HG03159 (cell line): ENCODE results near the gene EPHB1.
"Not testable (repeated sequence)": the region's sequence is repeated elsewhere in the genome, so short reads cannot be mapped to it uniquely, and the experiment has no call there.

Source experiments
- ATAC-seq: cut with Tn5 transposase; IDR thresholded peaks from one replicate; pipeline ENCODE4 v1.9.1; 2021; ENCODE audit warnings: mild to moderate bottlenecking, moderate library complexity; ENCODE audit not compliant: unreplicated experiment

Gene EPHB1

DNA sequence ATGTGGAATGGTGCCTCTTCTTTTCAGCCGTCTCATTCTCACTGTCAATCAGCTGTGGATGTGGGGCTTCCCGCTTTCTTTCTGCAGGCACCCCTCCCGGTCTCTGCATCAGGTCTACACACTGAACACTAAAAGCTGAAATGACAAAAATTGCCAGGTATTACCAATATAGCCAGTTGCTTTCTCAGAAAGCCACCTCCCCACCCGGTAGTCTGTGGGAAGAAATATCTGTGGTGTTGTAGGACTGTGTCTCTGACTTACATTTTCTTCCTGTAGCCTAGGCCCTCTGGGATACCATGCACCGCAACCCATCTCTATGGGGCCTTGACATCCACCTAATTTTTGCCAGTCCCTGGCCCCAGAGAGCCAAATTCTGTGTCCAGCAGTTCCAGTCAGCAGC, 19.2 kb upstream of the EPHB1 start:
- no peak for ATAC-seq

DNA sequence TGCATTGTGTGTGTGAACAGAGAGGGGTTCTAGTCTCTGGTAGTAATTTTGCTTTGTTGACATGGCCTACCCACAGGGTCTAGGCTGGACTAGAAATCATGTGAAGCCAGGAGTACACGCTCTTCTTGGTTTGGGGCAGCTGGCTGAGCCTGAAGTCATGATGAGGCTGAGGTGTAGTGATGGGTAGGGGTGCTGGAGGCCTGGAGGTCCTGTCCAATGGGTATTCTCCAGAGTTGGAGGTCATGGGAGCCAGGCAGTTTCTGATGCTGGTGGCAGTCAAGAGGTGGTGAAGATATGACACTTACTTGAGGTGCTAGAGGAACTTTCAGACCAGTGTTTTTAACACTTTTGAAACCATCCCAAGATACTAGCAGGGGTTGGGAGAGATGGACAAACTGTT, 18.5 kb upstream of the EPHB1 start:
- no peak for ATAC-seq

DNA sequence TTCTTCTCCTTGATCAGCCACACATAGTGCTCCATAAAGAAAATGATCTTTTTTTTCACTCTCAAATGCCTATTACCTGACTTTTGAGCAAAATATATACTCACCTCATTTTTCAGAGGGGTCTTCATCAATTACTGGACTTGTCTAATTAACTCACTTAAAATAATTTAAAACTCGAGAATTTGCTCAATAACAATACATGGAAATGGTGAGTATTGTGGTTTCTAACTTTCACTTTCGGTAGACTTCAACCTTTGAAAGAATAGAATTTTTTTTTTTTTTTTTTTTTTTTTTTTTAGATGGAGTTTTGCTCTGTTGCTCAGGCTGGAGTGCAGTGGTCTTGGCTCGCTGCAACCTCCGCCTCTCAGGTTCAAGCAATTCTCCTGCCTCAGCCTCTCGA, 17.7 kb upstream of the EPHB1 start:
- no peak for ATAC-seq

- ATAC-seq = not testable (repeated sequence)
Measured at GRCh38 chr3:134788283-134788682, 6.8 kb upstream of the EPHB1 start.

GRCh38 chr3:134790065-134790464, 5.0 kb upstream of the EPHB1 start:
- ATAC-seq = no peak

DNA sequence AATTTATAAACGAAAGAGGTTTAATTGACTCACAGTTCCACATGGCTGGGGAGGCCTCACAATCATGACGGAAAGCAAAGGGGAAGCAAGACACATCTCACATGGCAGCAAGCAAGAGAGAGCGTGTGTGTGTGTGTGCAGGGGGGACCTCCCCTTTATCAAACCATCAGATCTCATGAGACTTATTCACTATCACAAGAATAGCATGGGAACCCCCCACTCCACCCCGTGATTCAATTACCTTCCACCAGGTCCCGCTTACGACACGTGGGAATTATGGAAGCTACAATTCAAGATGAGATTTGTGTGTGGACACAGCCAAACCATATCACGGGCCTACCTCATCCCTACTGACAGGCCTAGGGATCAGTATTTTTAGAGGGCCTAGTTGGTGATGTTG, 3.1 kb upstream of the EPHB1 start:
- no peak for ATAC-seq

DNA sequence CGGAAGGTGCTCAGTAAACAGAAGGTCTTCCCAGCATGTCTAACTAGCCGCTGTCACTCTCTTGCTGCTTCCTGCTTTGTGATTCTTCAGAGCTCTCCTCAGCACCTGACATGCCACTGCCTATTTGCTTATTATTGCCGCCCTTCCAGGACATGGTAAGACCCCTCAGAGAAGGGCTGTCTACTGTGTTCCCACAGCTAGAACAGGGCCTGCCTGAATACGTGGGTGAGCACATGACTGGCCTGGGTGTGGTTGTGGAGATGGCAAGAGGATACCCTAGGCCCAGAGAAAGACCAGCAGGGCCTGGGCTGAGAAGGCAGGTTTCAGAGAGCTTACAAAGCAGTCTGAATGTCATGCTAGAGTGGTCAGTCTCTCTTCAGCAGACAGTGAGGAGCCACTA, 2.4 kb upstream of the EPHB1 start:
- no peak for ATAC-seq

DNA sequence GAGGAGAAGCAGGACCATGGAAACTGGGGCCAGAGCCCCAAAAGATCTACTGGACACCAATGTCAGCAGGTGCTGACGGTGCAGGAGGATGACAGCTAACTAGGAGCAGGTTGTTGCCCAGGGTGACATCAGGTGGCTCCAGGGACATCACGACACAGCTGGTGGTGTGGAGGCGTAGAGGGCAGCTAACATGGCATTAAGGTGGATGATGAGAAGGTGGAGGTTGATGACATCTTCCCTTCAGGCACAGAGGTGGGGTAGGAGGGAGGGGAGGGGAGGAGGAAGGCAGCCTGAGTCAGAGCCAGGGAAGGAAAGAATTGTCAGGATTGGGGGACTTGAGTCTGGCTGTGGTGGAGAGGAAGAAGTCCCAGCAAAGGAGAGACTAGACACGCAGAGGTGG, 1.5 kb upstream of the EPHB1 start:
- ATAC-seq = no peak

GRCh38 chr3:134794323-134794722, 737 bp upstream of the EPHB1 start:
- ATAC-seq = no peak

DNA sequence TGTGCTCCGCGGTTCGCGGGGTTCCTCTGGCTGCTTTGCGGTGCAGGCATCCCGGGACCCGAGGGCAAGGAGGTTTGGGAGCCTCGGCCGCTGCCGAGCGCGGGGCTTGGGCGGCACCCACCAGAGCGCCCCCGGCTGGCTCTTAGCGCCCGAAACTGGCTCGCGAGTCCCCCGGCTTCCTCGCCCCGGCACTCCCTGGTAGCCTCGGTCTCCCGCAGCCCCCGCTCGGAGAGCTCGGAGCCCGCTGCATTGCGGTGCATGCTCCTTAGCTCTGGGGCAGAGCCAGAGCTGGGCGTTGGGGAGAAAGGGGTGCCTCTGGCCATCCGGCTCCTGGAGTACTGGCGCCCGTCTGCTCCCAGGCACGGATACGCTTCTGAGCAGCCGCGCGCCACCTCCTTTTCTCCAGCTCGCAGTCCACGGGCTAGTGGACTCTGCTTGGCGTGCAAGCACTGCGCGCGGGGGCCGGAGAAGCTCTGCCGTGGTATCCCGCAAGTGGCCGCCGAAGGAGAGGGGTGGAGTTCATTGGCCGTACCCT, 753 bp downstream of the EPHB1 start:
- no peak for ATAC-seq

- no peak for ATAC-seq
Measured at GRCh38 chr3:134796281-134797056, 1.4 kb downstream of the EPHB1 start.

GRCh38 chr3:134797057-134797740, 2.1 kb downstream of the EPHB1 start:
- no peak for ATAC-seq

DNA sequence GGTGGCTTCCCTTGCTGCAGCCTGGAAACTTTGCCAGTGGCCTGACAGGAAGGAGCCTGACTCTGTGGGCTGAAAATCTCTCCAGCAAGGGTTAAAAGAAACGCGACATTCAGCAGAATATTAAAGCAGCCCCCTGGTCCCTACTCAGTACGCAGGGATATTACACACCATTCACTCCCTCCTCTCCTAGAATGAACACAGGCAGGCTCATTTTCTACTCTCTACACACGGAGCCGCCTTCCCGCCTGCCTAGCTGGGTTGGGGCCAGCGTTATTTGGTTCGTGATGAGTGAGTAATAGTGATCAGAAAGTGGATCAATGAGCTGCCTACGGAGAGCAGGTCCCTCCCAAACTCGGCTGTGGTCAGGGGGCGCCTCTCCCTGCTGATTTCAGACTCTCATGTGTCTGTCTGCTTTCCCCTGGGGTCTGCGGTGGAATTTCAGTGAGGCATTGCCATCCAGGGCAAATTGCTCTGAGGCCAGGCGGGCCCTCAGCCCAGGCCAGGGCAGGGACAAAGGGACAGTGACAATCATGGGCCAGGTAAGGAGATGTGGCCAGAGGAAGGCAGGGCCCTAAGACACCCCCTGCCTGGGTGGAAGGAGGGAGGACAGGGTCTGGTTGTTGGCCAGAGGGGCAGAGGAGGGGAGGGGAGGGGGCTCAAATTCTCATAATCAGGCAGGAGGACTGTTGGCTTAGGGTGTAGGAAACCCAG, 2.8 kb downstream of the EPHB1 start:
- no peak for ATAC-seq

DNA sequence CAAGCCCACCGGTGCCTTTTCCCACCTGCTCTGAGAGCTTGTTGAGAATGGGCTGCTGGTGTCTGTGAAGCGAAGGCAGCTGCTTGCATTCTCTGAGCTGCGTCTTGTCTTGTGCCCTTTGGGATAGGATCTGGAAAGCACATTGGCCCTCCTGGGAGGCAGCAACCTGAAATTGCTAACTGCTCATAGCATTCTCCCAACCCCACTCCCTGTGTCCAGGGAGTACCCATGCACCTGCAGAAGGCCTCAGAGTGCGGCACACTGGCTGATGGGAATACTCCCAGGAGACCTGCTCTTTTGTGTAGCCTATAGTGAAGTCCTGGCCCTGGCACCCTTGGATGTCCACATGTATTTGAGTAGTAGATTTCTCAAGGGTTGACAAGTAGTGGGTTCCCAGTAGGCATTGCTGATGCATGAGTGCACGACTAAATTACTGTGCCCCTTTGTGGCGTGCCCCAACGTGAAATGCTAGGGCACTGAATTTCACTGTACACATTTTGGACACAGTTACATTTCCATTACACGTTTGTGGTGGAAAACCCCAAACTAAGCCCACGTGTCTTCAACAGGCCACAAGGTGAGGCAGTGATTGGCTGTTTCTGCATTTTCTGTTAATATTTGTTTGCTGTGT, 3.7 kb downstream of the EPHB1 start:
- no peak for ATAC-seq

GRCh38 chr3:134799393-134799792, 4.3 kb downstream of the EPHB1 start:
- no peak for ATAC-seq

GRCh38 chr3:134801204-134801958, 6.3 kb downstream of the EPHB1 start:
- no peak for ATAC-seq

DNA sequence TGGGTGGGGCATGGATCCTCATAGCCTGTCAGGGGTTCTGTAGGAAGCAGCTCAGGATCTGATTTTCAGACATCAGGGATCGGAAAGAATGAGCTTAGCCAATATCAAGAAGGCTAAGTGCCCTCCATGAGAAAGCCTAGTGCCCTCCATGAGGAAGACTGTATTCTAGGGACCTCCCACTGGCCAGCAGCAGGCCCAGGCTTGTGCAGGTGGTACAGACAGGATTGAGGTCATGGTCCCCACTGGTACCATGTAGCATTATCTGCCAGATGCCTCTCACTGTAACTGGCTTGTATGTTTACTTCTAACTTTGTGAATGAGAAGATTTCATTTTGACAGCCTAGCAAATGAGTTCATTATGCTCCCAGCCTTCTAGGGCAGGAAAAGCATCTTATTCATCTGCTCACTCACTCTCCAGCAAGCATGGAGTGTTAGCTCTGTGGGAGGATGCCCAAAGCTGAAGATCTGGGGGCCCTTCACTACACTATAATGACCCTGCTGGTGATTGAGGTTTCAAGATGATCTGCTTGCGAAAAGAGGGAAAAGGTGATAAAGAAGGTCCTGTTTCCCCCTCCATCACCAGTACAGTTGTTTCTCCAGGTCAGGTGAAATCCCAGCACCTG, 7.5 kb downstream of the EPHB1 start:
- ATAC-seq = no peak

GRCh38 chr3:134803051-134803505, 8.0 kb downstream of the EPHB1 start:
- ATAC-seq = peak; percentile 70

GRCh38 chr3:134803652-134804051, 8.6 kb downstream of the EPHB1 start:
- no peak for ATAC-seq
